PC-9 (cell line): ENCODE data around the gene SLC28A1.

Experiments used
- EZH2 ChIP-seq: fragments of 200-600 bp; sonication (generic); IDR thresholded peaks from 2 replicates; pipeline ENCODE4 v1.8.0; 2017; ENCODE audit warnings: antibody characterized with exemption, low read depth
- TF ChIP-seq, protein P1 (sequence below): fragments of 200-600 bp; sonication (generic); conservative IDR thresholded peaks from 2 replicates; pipeline ENCODE4 v1.6.1; 2017; ENCODE audit warnings: mixed run types, antibody characterized with exemption, mild to moderate bottlenecking, moderate library complexity

DNA sequence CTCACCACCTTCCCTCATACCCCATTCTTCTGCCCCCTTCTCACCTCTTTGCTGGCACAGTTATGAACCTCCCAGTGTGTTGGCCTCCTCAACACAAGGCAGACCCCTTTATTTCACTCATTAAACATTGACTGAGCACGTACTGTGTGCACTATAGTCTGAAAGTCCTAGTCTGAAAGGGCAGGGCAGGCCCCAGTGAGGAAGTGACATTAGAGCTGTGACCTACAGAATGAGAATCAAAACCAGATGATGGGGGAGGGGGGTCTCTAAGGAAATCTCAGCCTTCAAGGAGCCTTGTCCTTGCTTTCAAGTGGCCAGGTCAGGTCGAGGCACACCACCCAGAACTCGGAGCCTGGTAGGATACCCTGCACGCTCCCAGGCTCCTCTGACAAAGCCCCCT lies 3.5 kb downstream of the SLC28A1 start:
- TF ChIP-seq, protein P1, sequence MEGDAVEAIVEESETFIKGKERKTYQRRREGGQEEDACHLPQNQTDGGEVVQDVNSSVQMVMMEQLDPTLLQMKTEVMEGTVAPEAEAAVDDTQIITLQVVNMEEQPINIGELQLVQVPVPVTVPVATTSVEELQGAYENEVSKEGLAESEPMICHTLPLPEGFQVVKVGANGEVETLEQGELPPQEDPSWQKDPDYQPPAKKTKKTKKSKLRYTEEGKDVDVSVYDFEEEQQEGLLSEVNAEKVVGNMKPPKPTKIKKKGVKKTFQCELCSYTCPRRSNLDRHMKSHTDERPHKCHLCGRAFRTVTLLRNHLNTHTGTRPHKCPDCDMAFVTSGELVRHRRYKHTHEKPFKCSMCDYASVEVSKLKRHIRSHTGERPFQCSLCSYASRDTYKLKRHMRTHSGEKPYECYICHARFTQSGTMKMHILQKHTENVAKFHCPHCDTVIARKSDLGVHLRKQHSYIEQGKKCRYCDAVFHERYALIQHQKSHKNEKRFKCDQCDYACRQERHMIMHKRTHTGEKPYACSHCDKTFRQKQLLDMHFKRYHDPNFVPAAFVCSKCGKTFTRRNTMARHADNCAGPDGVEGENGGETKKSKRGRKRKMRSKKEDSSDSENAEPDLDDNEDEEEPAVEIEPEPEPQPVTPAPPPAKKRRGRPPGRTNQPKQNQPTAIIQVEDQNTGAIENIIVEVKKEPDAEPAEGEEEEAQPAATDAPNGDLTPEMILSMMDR: no peak
- TF ChIP-seq EZH2: no peak
